ENCODE measurements around the gene ARMH3. TPM values are rescaled to one million over a fixed set of nuclear protein-coding genes. Genes with fewer than 3 reads are reported as not detected.

ARMH3 gene
- total and polyA plus RNA-seq, 10 of the 15 experiments (the other 5 are each of a cell fraction or from before 2014, with no cell fraction given) = 13.0 to 33.0 (median 16.4) TPM

- Histone ChIP-seq H3K4me3 (peak overlapping the region; percentile 64), H3K36me3 (ENCODE audit: control insufficient read depth in 2 of 2, insufficient read depth in 2 of 2, low read length in 1 of 2) (peaks cover 0 to 4% of the 10 kb centered on the region in 2 experiments; a peak in 1 of 4 replicates), H2AFZ (ENCODE audit: control insufficient read depth, low read depth, low read length) (peak overlapping the region; percentile 81), H3K27ac (ENCODE audit: control insufficient read depth, insufficient read depth) (peak overlapping the region; percentile 95), H3K4me2 (ENCODE audit: control insufficient read depth, insufficient read depth) (peak overlapping the region; percentile 95), H3K79me2 (ENCODE audit: control insufficient read depth, insufficient read depth, low read length) (peaks cover 55% of the 10 kb centered on the region), H3K9ac (ENCODE audit: control insufficient read depth, insufficient read depth, low read length) (peak overlapping the region; percentile 96), H4K20me1 (ENCODE audit: control insufficient read depth, insufficient read depth) (peaks cover 13% of the 10 kb centered on the region; the same call in 1 of the 2 replicates), H3K4me1 (ENCODE audit: control insufficient read depth, insufficient read depth, low read length) (peaks cover 10% of the 10 kb centered on the region; the same call in 1 of the 2 replicates), H3K27me3 (replicated peaks in 1 of 2; ENCODE audit: control insufficient read depth in 2 of 2, insufficient read depth in 2 of 2, low read length in 1 of 2) (no peaks in the 10 kb centered on the region), H3K9me3 (replicated peaks; ENCODE audit: control insufficient read depth, insufficient read depth, low read length) (no peaks in the 10 kb centered on the region)
- FAIRE-seq (no peak), DNase-seq (ENCODE audit: low read depth, low spot score) (no peak), ATAC-seq (peak; percentile 43)
- ChIA-PET SMC1A (ENCODE audit: uncharacterized antibody, unreplicated experiment) (interaction anchor here (0.7 to 2.4 kb wide), 15 partner anchors 8 to 352 kb away, joined by 3 to 13 read pairs (median 4); partner anchors contain the start of gene ARMH3), POLR2A (interaction anchor here (0.5 to 2.6 kb wide), 21 partner anchors 10 to 868 kb away, joined by 3 to 33 read pairs (median 4); partner anchors contain the start of genes ARMH3, KCNIP2, NFKB2 and NOLC1), CTCF (interaction anchor here (0.6 to 4.0 kb wide), 8 partner anchors 14 to 196 kb away, joined by 3 to 31 read pairs (median 8); no protein-coding TSS in a partner anchor), RAD21 (ENCODE audit: unreplicated experiment) (interaction anchor here (1.0 to 3.0 kb wide), 9 partner anchors 10 to 191 kb away, joined by 3 to 19 read pairs (median 5); partner anchors contain the start of gene KCNIP2)
- BruUV-seq (replicated peaks) = TSS peak; percentile 92
- WGBS (ENCODE audit: insufficient coverage, insufficient replicate concordance, low lambda C conversion rate, missing lambda C conversion rate) = 31% methylated on average over 14 of the region's 14 CpGs
- in situ Hi-C loops (cut with MboI) (no loop called here), intact Hi-C loops (cut with micrococcal nuclease; ENCODE audit: unreplicated experiment) (loop anchor here (1.0 kb wide), 1 partner anchor 11 kb away; no protein-coding TSS in a partner anchor)
- TF ChIP-seq, protein P1, sequence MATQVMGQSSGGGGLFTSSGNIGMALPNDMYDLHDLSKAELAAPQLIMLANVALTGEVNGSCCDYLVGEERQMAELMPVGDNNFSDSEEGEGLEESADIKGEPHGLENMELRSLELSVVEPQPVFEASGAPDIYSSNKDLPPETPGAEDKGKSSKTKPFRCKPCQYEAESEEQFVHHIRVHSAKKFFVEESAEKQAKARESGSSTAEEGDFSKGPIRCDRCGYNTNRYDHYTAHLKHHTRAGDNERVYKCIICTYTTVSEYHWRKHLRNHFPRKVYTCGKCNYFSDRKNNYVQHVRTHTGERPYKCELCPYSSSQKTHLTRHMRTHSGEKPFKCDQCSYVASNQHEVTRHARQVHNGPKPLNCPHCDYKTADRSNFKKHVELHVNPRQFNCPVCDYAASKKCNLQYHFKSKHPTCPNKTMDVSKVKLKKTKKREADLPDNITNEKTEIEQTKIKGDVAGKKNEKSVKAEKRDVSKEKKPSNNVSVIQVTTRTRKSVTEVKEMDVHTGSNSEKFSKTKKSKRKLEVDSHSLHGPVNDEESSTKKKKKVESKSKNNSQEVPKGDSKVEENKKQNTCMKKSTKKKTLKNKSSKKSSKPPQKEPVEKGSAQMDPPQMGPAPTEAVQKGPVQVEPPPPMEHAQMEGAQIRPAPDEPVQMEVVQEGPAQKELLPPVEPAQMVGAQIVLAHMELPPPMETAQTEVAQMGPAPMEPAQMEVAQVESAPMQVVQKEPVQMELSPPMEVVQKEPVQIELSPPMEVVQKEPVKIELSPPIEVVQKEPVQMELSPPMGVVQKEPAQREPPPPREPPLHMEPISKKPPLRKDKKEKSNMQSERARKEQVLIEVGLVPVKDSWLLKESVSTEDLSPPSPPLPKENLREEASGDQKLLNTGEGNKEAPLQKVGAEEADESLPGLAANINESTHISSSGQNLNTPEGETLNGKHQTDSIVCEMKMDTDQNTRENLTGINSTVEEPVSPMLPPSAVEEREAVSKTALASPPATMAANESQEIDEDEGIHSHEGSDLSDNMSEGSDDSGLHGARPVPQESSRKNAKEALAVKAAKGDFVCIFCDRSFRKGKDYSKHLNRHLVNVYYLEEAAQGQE (IDR thresholded peaks at IDR 0.05; ENCODE audit: low read depth, low read length) = no peak
- peak; percentile 47 for TF ChIP-seq POLR2A (IDR thresholded peaks at IDR 0.05; ENCODE audit: low read depth, low read length)
- no peak for TF ChIP-seq MEF2B (IDR thresholded peaks at IDR 0.05; ENCODE audit: partially characterized antibody, poor library complexity, severe bottlenecking)
- TF ChIP-seq POLR2AphosphoS5 (IDR thresholded peaks at IDR 0.05; ENCODE audit: low read length) = no peak
- TF ChIP-seq NR2C2 (IDR thresholded peaks at IDR 0.05; ENCODE audit: borderline replicate concordance, control insufficient read depth, insufficient read length, low read depth) = no peak
- peak; percentile 7; the same call in 1 of the 2 replicates for TF ChIP-seq NFYB (IDR thresholded peaks at IDR 0.05; ENCODE audit: insufficient read depth, low read depth, low read length)
- TF ChIP-seq, protein P2, sequence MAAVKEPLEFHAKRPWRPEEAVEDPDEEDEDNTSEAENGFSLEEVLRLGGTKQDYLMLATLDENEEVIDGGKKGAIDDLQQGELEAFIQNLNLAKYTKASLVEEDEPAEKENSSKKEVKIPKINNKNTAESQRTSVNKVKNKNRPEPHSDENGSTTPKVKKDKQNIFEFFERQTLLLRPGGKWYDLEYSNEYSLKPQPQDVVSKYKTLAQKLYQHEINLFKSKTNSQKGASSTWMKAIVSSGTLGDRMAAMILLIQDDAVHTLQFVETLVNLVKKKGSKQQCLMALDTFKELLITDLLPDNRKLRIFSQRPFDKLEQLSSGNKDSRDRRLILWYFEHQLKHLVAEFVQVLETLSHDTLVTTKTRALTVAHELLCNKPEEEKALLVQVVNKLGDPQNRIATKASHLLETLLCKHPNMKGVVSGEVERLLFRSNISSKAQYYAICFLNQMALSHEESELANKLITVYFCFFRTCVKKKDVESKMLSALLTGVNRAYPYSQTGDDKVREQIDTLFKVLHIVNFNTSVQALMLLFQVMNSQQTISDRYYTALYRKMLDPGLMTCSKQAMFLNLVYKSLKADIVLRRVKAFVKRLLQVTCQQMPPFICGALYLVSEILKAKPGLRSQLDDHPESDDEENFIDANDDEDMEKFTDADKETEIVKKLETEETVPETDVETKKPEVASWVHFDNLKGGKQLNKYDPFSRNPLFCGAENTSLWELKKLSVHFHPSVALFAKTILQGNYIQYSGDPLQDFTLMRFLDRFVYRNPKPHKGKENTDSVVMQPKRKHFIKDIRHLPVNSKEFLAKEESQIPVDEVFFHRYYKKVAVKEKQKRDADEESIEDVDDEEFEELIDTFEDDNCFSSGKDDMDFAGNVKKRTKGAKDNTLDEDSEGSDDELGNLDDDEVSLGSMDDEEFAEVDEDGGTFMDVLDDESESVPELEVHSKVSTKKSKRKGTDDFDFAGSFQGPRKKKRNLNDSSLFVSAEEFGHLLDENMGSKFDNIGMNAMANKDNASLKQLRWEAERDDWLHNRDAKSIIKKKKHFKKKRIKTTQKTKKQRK (IDR thresholded peaks at IDR 0.05; ENCODE audit: low read depth, low read length) = no peak
- TF ChIP-seq WRNIP1 (IDR thresholded peaks at IDR 0.05; ENCODE audit: borderline replicate concordance, low read depth, low read length) = peak; percentile 38; the same call in 1 of the 2 replicates
- TF ChIP-seq NBN (IDR thresholded peaks at IDR 0.05) = no peak
- 0 out of 4 replicates have a peak, but pooled peaks of 1 of the 2 experiments have one; percentile 22 for TF ChIP-seq IKZF2 (IDR thresholded peaks at IDR 0.05)
- 0 out of 2 replicates have a peak, but pooled peaks have one; percentile 14 for TF ChIP-seq STAT3 (IDR thresholded peaks at IDR 0.05; ENCODE audit: low read depth, low read length)
- TF ChIP-seq SREBF1 (IDR thresholded peaks at IDR 0.05; ENCODE audit: low read length) = no peak
- TF ChIP-seq HDAC6 (IDR thresholded peaks at IDR 0.05; ENCODE audit: unreplicated experiment) = no peak
- TF ChIP-seq EGR1 (IDR thresholded peaks at IDR 0.05; ENCODE audit: borderline replicate concordance in 1 of 2, low read depth in 2 of 2, low read length in 2 of 2) = no peak
- TF ChIP-seq RUNX3 (IDR thresholded peaks at IDR 0.05; ENCODE audit: low read length) = no peak; the same call in 1 of the 2 replicates
- peak; percentile 97 for TF ChIP-seq ZNF24 (IDR thresholded peaks at IDR 0.05)
- TF ChIP-seq SUZ12 (IDR thresholded peaks at IDR 0.05; ENCODE audit: unreplicated experiment) = no peak
These were observed 236.9 kb downstream of the ARMH3 start for GRCh38 chr10:101818872-101819633.
